GM12801 (cell line): ENCODE data around the gene ZBTB24.

ENCODE experiments used
- TF ChIP-seq, protein P1 (sequence below): IDR thresholded peaks from one replicate; pipeline ENCODE4 v1.5.1; 2011; ENCODE audit warnings: control low read depth; ENCODE audit not compliant: insufficient read length; ENCODE audit errors: extremely low read depth

ZBTB24 gene

DNA sequence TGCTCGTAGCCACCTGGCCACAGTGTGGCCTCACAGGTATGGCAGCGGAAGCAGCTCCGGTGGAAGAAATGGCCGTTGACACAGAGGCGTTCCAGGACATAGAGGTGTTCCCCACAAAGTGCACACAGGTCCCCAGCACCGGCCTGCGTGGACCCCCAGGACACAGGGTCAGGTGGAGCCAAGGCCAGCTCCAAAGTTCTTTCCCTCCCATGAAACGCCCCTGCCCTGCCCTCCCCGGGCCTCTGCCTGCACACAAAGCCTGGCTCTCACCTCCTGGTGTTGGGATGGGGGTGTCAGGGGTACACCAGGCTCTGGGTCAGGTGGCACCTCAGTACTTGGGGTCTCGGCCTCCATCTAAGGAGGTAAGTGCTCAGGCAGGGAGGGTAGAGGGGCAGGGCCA, 35.9 kb downstream of the ZBTB24 start:
- TF ChIP-seq, protein P1, sequence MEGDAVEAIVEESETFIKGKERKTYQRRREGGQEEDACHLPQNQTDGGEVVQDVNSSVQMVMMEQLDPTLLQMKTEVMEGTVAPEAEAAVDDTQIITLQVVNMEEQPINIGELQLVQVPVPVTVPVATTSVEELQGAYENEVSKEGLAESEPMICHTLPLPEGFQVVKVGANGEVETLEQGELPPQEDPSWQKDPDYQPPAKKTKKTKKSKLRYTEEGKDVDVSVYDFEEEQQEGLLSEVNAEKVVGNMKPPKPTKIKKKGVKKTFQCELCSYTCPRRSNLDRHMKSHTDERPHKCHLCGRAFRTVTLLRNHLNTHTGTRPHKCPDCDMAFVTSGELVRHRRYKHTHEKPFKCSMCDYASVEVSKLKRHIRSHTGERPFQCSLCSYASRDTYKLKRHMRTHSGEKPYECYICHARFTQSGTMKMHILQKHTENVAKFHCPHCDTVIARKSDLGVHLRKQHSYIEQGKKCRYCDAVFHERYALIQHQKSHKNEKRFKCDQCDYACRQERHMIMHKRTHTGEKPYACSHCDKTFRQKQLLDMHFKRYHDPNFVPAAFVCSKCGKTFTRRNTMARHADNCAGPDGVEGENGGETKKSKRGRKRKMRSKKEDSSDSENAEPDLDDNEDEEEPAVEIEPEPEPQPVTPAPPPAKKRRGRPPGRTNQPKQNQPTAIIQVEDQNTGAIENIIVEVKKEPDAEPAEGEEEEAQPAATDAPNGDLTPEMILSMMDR: no peak

GRCh38 chr6:109446541-109446940, 36.5 kb downstream of the ZBTB24 start:
- TF ChIP-seq, protein P1: no peak

- TF ChIP-seq, protein P1: no peak
Measured at GRCh38 chr6:109446072-109446471, 36.9 kb downstream of the ZBTB24 start.

GRCh38 chr6:109445382-109445781, 37.6 kb downstream of the ZBTB24 start:
- TF ChIP-seq, protein P1: no peak

DNA sequence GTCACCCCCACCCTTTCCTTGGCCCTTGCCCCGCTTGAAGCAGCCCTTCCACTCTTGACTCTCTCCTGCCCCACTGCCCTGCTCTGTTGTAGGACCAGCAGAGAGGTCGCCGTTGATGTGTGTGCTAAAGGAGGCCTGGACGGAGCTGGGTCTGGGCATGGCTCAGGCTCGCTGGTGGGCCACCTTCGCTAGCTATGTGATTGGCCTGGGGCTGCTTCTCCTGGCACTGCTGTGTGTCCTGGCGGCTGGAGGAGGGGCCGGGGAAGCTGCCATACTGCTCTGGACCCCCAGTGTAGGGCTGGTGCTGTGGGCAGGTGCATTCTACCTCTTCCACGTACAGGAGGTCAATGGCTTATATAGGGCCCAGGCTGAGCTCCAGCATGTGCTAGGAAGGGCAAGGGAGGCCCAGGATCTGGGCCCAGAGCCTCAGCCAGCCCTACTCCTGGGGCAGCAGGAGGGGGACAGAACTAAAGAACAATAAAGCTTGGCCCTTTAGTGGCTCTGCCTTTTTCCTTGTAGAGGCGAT, 39.5 kb downstream of the ZBTB24 start:
- TF ChIP-seq, protein P1: no peak

DNA sequence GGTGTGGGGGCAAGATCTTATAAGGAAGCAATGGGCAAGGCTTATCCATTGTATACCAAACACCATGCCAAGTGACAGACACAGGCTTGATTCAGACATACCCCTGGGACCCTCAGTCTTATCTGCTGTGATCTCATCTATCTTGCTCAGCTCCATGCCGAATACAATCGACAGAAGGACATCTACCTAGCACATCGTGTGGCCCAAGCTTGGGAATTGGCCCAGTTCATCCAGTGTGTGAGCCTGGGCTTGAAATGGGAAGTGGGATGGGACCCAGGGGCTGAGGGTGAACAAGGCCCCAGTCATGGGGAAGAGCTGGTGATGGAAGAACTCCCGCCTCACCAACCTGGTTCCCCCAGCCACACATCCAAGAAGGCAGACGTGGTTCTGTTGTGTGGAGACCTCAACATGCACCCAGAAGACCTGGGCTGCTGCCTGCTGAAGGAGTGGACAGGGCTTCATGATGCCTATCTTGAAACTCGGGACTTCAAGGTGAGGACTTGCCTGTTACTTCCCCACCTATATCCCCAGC, 40.6 kb downstream of the ZBTB24 start:
- TF ChIP-seq, protein P1: no peak

- TF ChIP-seq, protein P1: no peak
Measured at GRCh38 chr6:109441069-109441816, 41.8 kb downstream of the ZBTB24 start.
